Ishikawa (cell line): ENCODE data around the gene CARS1.

Experiments used
- CEBPB ChIP-seq: IDR thresholded peaks from 2 replicates; pipeline ENCODE4 v1.6.1; 2012
- CREB1 ChIP-seq: IDR thresholded peaks from 2 replicates; pipeline ENCODE4 v1.6.1; 2012; ENCODE audit warnings: low read depth
- EGR1 ChIP-seq: IDR thresholded peaks from 2 replicates; pipeline ENCODE4 v1.6.1; 2012
- EP300 ChIP-seq: IDR thresholded peaks from 2 replicates; pipeline ENCODE4 v1.6.1; 2012; ENCODE audit warnings: borderline replicate concordance
- FOXM1 ChIP-seq: IDR thresholded peaks from 2 replicates; pipeline ENCODE4 v1.6.1; 2012; ENCODE audit warnings: low read depth, borderline replicate concordance
- MAX ChIP-seq: IDR thresholded peaks from 2 replicates; pipeline ENCODE4 v1.6.1; 2012
- NFIC ChIP-seq: IDR thresholded peaks from 2 replicates; pipeline ENCODE4 v1.6.1; 2012
- RAD21 ChIP-seq: IDR thresholded peaks from 2 replicates; pipeline ENCODE4 v1.6.1; 2012; ENCODE audit warnings: low read depth
- REST ChIP-seq: IDR thresholded peaks from 2 replicates; pipeline ENCODE4 v1.6.1; 2012; ENCODE audit warnings: low read depth, mild to moderate bottlenecking
- TAF1 ChIP-seq: IDR thresholded peaks from 2 replicates; pipeline ENCODE4 v1.6.1; 2012; ENCODE audit warnings: low read depth, mild to moderate bottlenecking
- TCF12 ChIP-seq: IDR thresholded peaks from 2 replicates; pipeline ENCODE4 v1.6.1; 2012; ENCODE audit warnings: low read depth
- TEAD4 ChIP-seq: IDR thresholded peaks from 2 replicates; pipeline ENCODE4 v1.6.1; 2012
- USF1 ChIP-seq: IDR thresholded peaks from 2 replicates; pipeline ENCODE4 v1.6.1; 2012
- YY1 ChIP-seq: IDR thresholded peaks from 2 replicates; pipeline ENCODE4 v1.6.1; 2012; ENCODE audit warnings: low read depth
- ZBTB7A ChIP-seq: IDR thresholded peaks from 2 replicates; pipeline ENCODE4 v1.6.1; 2012; ENCODE audit warnings: low read depth

CARS1 gene

GRCh38 chr11:3030289-3031070 lies 26.7 kb downstream of the CARS1 start:
- no peak for TF ChIP-seq USF1
- no peak for TF ChIP-seq CEBPB
- TF ChIP-seq YY1: no peak
- TF ChIP-seq MAX: no peak
- no peak for TF ChIP-seq TAF1
- no peak for TF ChIP-seq FOXM1
- TF ChIP-seq EGR1: no peak
- TF ChIP-seq EP300: no peak
- TF ChIP-seq ZBTB7A: no peak
- no peak for TF ChIP-seq CREB1
- no peak for TF ChIP-seq NFIC
- no peak for TF ChIP-seq TEAD4
- TF ChIP-seq REST: no peak
- TF ChIP-seq RAD21: no peak
- TF ChIP-seq TCF12: no peak

- TF ChIP-seq YY1 (no peak), CREB1 (no peak), CEBPB (no peak), TEAD4 (no peak)
Measured at GRCh38 chr11:3028813-3029212, 28.4 kb downstream of the CARS1 start.

DNA sequence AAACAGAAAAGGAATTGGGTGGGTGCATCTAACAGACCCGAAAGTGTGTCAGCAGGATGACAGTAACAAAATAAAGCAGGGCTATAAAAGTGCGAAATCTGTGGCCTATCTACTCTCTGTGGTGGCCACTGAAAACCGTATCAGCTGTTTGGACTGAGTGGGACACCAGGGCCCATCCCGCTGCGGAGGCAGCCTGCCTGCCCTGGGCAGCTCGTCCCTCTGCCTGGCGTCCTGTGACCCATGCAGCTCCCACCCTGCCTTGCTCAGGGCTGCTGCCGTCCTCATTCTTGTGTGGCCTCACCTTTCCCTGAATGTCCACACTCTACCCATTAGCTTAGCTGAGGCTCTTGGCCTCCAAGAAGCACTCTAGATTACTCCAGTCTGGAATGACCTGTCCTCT lies 30.4 kb downstream of the CARS1 start:
- no peak for TF ChIP-seq RAD21
- no peak for TF ChIP-seq YY1
- no peak for TF ChIP-seq CREB1
- no peak for TF ChIP-seq ZBTB7A
- no peak for TF ChIP-seq CEBPB
- no peak for TF ChIP-seq MAX
- no peak for TF ChIP-seq TCF12
- TF ChIP-seq FOXM1: no peak
- no peak for TF ChIP-seq NFIC
- no peak for TF ChIP-seq TEAD4
- no peak for TF ChIP-seq EP300
- TF ChIP-seq REST: no peak
- TF ChIP-seq TAF1: no peak
- TF ChIP-seq USF1: no peak
- no peak for TF ChIP-seq EGR1

DNA sequence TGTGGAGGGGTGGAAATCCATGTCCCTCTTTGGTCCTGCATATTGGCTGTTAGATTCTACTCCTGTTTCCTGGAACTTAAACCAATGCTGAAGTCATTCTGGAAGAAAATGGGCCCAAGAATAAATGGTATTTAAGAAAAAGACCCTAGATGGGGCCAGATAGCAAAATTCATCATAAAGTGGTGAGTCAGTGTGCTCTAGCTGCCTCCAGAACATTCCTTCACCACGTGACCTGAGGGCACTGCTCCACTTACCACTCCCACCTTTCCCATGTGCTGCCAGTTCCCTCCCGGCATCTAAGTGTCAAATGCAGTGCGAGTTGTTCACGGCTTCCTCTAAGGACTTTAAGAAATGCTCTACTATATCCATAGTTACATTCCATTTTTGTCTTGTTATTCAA lies 34.2 kb downstream of the CARS1 start:
- TF ChIP-seq YY1 (no peak), REST (no peak), EGR1 (no peak), USF1 (peak; percentile 62), MAX (peak; percentile 51; the same call in 1 of the 2 replicates)
